Activated naive CD8-positive, alpha-beta T cell (primary cell): ENCODE results near the gene SMIM23.
"Not testable (repeated sequence)": the region's sequence is repeated elsewhere in the genome, so short reads cannot be mapped to it uniquely, and the experiment has no call there.

Source experiments
- H3K27ac Mint-ChIP-seq: one replicate; pipeline ENCODE4 v1.8.0; 2021; ENCODE audit warnings: mixed read lengths
- H3K27me3 Mint-ChIP-seq: one replicate; pipeline ENCODE4 v1.8.0; 2021; ENCODE audit warnings: mixed read lengths
- H3K36me3 Mint-ChIP-seq: one replicate; pipeline ENCODE4 v1.8.0; 2021; ENCODE audit warnings: mixed read lengths
- H3K4me1 Mint-ChIP-seq: one replicate; pipeline ENCODE4 v1.8.0; 2021; ENCODE audit warnings: low read depth, mixed read lengths
- H3K4me3 Mint-ChIP-seq: one replicate; pipeline ENCODE4 v1.8.0; 2021; ENCODE audit warnings: mild to moderate bottlenecking, mixed read lengths
- H3K9me3 Mint-ChIP-seq: one replicate; pipeline ENCODE4 v1.8.0; 2021; ENCODE audit warnings: low read depth, mixed read lengths

The SMIM23 gene

DNA sequence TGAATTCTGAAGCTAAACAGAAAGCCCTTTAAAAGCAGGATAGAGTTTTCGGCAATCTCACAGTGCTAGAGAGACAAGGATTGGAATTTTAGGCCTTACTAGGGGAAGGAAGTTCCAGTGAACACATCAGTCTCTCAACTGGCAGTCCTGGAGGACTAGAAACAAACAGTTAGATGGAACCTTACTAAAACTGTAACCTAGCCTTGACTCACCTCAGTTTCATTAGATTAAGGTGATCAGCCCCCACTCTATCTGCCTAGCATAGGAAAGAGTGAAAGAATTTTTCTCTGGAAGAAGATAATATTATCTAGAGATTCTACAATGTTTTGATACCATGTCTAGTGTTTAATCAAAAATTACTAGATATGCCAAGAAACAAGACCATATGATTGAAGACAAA, 25.8 kb upstream of the SMIM23 start:
- H3K4me3 Mint-ChIP-seq = no peak overlapping the region
- H3K27ac Mint-ChIP-seq = no peak overlapping the region
- H3K27me3 Mint-ChIP-seq = peaks cover 4% of the 10 kb centered on the region
- H3K9me3 Mint-ChIP-seq = peaks cover 10% of the 10 kb centered on the region
- H3K36me3 Mint-ChIP-seq = peaks cover 7% of the 10 kb centered on the region
- no peaks in the 10 kb centered on the region for H3K4me1 Mint-ChIP-seq

DNA sequence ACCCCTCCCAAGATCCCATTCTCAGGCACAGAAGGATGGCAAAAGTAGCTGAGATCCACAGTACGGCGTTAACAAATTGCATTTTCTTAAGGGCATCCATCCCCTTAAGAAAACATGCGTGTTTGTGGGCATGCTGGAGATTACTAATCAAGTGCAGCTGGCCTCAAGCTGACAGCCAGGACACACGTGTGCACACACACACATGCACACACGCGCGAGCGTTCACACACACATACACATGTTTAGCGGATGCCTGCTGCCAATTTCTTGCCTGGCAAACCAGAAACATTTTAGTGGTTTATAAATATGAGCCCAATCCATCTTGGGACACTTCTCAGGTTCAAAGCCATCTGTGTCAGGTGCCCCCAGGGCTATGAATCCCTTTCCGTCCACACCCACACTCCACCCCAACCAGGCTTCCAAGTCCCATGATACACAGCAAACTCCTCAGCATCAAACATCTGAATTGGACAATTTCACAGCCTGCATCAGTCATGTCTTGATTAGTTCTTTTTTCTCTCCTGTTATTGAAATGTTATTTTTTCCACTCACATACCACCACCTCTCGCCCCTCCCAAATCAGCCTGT, 23.5 kb upstream of the SMIM23 start:
- Mint-ChIP-seq H3K4me3 (no peak overlapping the region), H3K4me1 (no peaks in the 10 kb centered on the region), H3K27me3 (peaks cover 9% of the 10 kb centered on the region), H3K9me3 (peaks cover 10% of the 10 kb centered on the region), H3K27ac (no peak overlapping the region), H3K36me3 (peaks cover 7% of the 10 kb centered on the region)

DNA sequence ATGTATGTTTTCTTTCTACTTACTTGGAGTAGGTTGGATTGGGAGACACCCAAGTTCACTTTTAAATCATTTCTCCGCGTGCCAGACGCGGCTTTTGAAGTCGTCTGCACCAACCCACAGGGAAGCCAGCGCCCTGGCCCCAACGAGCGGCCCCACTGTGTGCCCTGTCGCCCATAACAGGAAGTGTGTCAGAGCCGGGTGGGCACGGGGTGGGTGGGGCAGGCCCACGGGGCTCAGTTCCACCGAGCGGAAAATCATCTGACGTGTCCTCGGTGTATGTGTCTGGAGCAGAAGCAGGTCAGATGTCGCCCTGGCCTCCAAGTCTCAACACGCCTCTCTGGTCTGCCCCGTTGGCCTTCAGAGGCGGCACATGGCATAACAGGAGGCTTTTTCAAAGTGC, 22.7 kb upstream of the SMIM23 start:
- no peaks in the 10 kb centered on the region for H3K4me1 Mint-ChIP-seq
- H3K9me3 Mint-ChIP-seq = peaks cover 9% of the 10 kb centered on the region
- no peak overlapping the region for H3K27ac Mint-ChIP-seq
- H3K27me3 Mint-ChIP-seq = peaks cover 9% of the 10 kb centered on the region
- no peak overlapping the region for H3K4me3 Mint-ChIP-seq
- peaks cover 6% of the 10 kb centered on the region for H3K36me3 Mint-ChIP-seq

DNA sequence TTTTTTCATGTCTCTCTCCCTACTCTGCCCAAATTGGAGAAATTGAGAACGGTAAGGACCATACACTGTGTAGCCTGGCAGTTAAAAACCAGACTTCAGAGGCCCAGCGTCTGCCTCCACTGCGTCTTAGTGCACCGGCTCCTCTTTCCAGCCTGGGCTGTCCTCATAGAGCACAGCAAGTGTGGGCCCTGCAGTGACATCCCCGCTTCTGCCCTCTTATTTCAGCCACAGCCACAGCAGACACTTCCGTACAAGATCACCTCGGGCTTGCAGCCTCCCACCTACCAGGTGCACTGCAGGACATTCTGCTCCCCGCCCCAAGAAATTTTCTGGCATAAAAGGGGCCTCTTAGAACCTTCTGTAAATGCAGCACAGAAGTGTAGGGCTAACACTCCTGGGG, 21.4 kb upstream of the SMIM23 start:
- no peaks in the 10 kb centered on the region for H3K4me1 Mint-ChIP-seq
- no peak overlapping the region for H3K4me3 Mint-ChIP-seq
- no peak overlapping the region for H3K27ac Mint-ChIP-seq
- H3K9me3 Mint-ChIP-seq = peaks cover 3% of the 10 kb centered on the region
- H3K27me3 Mint-ChIP-seq = peaks cover 12% of the 10 kb centered on the region
- H3K36me3 Mint-ChIP-seq = peaks cover 3% of the 10 kb centered on the region

DNA sequence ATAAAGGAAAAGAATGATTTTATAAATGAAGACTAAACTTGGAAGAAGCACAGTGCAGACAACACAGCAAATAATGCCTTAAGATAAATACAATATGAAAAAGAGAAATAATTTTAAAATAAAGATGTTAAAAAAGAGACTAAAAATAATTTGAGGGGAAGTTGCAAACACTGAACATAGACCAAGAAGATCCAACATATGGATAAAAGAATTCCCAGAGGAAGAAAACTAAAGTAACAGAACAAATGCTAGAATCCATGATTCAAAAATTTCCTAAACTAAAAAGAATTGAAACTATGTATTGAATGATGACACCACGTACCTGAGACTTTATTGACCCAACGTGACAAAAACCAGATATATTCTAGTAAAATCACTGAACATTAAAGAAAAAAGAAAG, 18.7 kb upstream of the SMIM23 start:
- no peaks in the 10 kb centered on the region for H3K4me1 Mint-ChIP-seq
- H3K27ac Mint-ChIP-seq = no peak overlapping the region
- peaks cover 3% of the 10 kb centered on the region for H3K9me3 Mint-ChIP-seq
- H3K36me3 Mint-ChIP-seq = no peaks in the 10 kb centered on the region
- peaks cover 19% of the 10 kb centered on the region for H3K27me3 Mint-ChIP-seq
- H3K4me3 Mint-ChIP-seq = no peak overlapping the region

DNA sequence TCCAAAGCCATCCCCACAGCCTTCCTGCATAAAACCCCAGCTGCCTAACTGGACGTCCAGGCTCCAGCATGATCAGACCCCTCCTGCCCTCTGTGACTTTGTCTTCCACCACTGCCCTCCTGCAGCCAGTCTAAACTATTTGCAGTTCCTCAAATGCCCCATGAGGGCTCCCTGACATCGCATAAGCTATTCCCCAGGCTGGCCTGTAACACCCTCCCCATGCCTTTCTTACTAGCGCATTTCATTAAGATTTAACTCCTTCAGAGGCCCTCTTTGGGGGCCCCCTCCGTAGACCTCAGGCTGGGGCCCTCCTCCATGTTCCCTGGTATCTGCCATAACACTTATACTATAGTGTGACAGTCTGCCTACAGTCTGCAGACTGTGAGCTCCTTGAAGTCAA, 15.5 kb upstream of the SMIM23 start:
- Mint-ChIP-seq H3K4me3 (no peak overlapping the region), H3K27me3 (peaks cover 11% of the 10 kb centered on the region)

DNA sequence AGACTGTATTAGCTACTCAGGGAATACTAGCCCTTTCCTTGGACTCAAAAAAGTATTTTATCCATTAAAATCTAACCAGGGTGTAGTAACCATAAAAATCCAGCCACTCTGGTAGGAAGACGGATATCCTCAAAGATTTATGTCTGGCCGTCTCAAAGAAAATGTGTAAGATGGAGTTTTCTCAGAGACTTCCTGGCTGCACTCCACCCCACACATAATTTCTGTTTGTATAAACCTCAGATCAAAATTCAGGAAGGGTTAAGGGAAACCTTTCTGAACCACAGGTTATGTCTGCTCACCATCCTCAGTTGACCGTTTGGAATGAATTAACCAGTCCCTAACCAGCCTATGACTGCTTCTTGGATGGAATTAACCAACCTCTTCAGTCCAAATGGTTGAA, 13.8 kb upstream of the SMIM23 start:
- H3K27me3 Mint-ChIP-seq = peaks cover 9% of the 10 kb centered on the region
- no peaks in the 10 kb centered on the region for H3K36me3 Mint-ChIP-seq
- H3K9me3 Mint-ChIP-seq = peaks cover 3% of the 10 kb centered on the region
- no peak overlapping the region for H3K4me3 Mint-ChIP-seq
- no peak overlapping the region for H3K27ac Mint-ChIP-seq
- H3K4me1 Mint-ChIP-seq = no peaks in the 10 kb centered on the region

More for the DNA sequence above, 15.5 kb upstream of the SMIM23 start:
- peaks cover 3% of the 10 kb centered on the region for H3K9me3 Mint-ChIP-seq
- no peak overlapping the region for H3K27ac Mint-ChIP-seq
- H3K4me1 Mint-ChIP-seq = no peaks in the 10 kb centered on the region
- H3K36me3 Mint-ChIP-seq = no peaks in the 10 kb centered on the region

DNA sequence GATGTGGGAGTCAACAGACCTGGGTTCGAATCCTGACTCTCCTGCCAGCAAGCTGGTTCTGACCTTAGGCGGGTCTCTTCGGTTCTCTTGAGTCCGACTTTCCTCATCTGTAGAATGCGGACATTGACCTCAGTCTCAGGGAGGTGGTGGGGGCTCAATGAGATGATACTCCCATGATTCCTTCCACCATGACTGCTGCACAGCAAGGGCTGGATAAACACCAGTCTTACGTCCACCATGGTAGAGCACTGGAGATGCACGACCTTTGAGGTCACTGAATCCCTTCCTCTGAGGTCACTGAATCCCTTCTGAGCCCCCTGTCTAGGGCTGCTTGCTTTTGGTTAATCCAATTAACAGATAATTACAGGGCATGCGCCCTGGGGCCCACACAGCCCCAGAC, 12.5 kb upstream of the SMIM23 start:
- peaks cover 9% of the 10 kb centered on the region for H3K27me3 Mint-ChIP-seq
- H3K9me3 Mint-ChIP-seq = peaks cover 3% of the 10 kb centered on the region
- no peaks in the 10 kb centered on the region for H3K4me1 Mint-ChIP-seq
- H3K4me3 Mint-ChIP-seq = no peak overlapping the region
- no peaks in the 10 kb centered on the region for H3K36me3 Mint-ChIP-seq
- H3K27ac Mint-ChIP-seq = no peak overlapping the region

DNA sequence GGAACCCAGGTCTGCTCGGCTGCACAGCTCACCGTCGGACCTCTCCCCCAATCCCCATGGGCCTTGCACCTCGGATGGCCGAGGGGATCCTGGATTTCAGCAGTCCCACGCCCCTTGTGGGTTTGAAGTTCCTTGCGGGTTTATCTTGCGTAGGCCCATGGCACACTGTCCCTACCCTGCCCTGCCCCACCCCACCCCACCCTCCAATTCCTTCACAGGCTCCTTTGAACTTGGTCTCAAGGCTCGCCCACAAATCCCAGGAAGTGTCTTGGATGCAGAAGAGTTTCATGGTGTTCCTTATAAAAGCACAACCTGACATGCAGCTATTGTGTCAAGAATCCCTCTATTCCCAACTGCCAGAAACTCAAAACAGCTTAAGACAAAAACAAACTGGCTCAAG, 11.2 kb upstream of the SMIM23 start:
- Mint-ChIP-seq H3K36me3 (no peaks in the 10 kb centered on the region), H3K27me3 (peaks cover 6% of the 10 kb centered on the region), H3K4me3 (no peak overlapping the region), H3K27ac (no peak overlapping the region), H3K9me3 (no peaks in the 10 kb centered on the region), H3K4me1 (no peaks in the 10 kb centered on the region)

DNA sequence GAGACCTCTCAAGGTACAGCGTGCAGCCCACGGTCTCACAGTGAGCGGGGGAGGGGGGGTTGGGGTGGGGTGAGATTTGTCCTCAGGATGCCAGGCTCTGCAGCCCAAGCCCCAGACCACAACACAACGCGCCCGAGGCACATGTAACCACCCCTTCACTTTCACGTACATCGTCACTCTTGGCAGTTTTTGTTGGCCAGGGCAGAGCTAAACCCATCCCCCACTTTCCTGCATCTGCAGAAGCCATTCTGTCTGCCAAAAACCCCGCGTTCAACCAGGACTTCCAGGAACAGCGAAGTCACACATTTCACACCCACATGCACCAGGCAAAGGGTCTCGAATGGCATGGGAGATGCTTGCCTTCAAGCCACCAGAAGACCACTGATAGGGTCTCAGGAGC, 9.4 kb upstream of the SMIM23 start:
- no peaks in the 10 kb centered on the region for H3K9me3 Mint-ChIP-seq
- no peaks in the 10 kb centered on the region for H3K4me1 Mint-ChIP-seq
- no peak overlapping the region for H3K27ac Mint-ChIP-seq
- H3K4me3 Mint-ChIP-seq = no peak overlapping the region
- H3K36me3 Mint-ChIP-seq = no peaks in the 10 kb centered on the region
- H3K27me3 Mint-ChIP-seq = no peaks in the 10 kb centered on the region

DNA sequence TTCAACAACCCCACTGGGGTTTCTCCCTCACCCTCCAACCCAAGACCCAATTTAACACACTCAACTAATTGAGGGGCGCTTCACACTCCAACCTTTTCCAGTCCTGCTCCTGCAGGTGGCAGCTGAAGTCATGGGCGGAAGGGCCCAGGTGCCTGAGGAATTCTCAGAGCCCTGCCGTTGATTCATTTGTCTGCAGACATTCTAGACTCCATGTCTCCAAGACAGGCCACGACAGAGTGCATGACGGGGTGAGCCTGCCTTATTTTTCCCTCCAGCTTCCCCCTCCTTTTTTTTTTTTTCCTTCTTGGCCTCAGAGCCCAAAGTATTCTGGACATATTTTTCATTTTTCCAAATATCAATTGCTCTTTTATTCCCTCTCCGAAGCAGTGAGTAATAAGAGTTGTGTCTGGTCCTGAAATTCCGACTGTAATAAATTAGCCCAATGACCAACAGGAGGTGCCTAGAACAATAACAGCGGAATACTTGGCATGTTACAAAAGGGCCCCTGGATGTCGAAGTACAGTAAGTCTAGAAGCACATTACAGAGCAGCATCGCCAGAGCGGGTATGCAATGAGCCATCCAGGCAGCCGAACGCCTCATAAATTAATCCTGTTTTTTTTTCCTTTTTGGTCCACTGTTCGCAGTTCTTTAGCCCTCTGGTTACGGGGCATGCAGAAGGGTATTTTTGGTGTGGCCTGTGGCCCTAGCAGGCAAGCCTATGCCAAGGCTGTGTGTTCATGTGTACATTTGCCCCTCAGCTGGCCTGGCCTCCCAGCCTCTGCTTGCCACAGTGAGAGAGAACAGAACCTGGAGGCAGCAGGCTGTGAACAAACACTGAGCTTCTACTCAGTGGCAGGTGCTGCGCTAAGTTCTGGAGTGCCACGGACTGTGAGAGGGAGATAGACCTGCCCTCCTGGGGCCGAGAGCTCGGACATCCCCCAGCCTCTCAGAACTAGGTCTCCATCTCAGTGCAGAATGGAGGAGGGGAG, 8.6 kb upstream of the SMIM23 start:
- Mint-ChIP-seq H3K4me1 (no peaks in the 10 kb centered on the region), H3K27me3 (peaks cover 2% of the 10 kb centered on the region), H3K27ac (no peak overlapping the region), H3K4me3 (no peak overlapping the region), H3K9me3 (no peaks in the 10 kb centered on the region), H3K36me3 (no peaks in the 10 kb centered on the region)

DNA sequence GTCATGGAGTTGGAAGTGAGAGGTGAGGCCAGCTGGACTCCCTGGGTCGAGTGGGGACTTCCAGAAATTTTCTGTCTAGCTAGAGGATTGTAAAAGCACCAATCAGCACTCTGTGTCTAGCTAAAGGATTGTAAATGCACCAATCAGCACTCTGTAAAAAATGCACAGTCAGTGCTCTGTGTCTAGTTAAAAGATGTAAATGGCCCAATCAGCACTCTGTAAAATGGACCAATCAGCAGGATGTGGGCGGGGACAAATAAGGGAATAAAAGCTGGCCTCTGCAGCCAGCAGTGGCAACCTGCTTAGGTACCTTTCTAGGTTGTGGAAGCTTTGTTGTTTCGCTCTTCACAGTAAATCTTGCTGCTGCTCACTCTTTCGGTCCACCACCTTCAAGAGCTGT, 3.9 kb upstream of the SMIM23 start:
- H3K27ac Mint-ChIP-seq, H3K27me3 Mint-ChIP-seq, H3K9me3 Mint-ChIP-seq, H3K4me1 Mint-ChIP-seq, H3K36me3 Mint-ChIP-seq, H3K4me3 Mint-ChIP-seq: not testable (repeated sequence)

DNA sequence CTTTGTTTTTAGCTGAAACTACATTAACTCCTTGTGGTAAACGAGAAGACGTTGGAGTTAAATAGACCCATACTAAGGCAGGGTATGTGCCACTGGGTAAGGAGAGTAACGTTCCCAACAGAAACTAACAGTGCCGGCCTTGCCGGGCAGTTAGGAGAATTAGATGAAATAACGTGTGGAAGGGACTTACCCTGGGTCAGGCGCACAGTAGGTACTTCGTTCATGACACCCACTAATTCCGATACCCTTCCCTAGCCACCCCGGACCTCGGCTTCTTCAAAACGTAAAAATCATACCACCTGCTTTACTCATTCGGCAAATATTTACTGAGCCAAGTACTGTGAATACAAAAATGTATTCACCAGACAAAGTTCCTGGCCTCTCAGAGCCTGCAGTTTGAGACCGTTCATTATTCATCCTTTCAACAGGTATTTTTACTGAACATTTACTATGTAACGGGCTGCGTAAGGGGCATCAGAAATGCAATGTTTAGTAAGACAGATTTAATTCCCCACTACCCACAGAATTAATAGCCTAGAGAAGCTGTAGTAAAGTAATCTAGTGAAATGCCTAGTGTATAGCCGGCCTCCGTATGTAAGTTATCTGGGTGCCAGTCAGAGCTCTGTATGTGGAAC, 3.2 kb upstream of the SMIM23 start:
- Mint-ChIP-seq H3K36me3 (no peaks in the 10 kb centered on the region), H3K4me1 (no peaks in the 10 kb centered on the region), H3K27ac (no peak overlapping the region), H3K4me3 (no peak overlapping the region), H3K9me3 (no peaks in the 10 kb centered on the region), H3K27me3 (peaks cover 2% of the 10 kb centered on the region)

DNA sequence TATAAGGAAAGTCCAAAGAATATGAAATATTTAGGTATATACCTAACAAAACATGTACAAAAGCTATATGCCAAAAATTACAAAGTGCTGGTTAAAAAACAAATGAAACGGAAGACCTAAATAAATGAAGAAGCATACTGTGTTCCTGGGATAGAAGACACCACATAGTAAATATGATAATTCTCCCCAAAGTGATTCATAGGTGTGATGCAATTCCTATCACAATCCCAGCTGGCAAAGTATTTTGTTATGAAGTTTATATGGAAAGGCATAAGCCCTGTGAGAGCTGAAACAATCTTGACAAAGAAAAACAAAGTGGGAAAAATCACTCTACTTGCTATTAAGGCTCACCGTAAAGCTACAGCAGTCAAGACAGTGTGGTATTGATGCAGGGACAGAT, 2.6 kb upstream of the SMIM23 start:
- Mint-ChIP-seq H3K9me3 (no peaks in the 10 kb centered on the region), H3K36me3 (no peaks in the 10 kb centered on the region), H3K4me1 (no peaks in the 10 kb centered on the region), H3K27ac (no peak overlapping the region), H3K27me3 (peaks cover 2% of the 10 kb centered on the region), H3K4me3 (no peak overlapping the region)

DNA sequence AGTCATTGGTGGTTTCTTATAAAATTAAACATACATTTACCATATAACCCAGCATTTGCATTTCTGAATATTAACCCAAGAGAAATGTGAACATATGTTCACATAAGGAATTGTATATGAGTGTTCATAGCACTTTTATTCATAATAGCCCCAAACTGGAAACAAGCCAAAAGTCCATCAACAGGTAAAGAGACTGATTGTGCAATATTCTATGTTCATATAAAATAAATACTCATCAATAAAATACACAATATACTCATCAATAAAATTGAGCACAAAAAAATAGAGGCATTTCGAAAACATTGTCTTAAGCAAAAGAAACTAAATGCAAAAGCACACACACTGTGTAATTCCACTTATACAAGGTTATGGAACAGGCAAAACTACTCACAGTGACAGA, 3.7 kb downstream of the SMIM23 start:
- peaks cover 4% of the 10 kb centered on the region for H3K27me3 Mint-ChIP-seq
- no peak overlapping the region for H3K4me3 Mint-ChIP-seq
- H3K36me3 Mint-ChIP-seq = no peaks in the 10 kb centered on the region
- no peak overlapping the region for H3K27ac Mint-ChIP-seq
- H3K4me1 Mint-ChIP-seq = no peaks in the 10 kb centered on the region
- H3K9me3 Mint-ChIP-seq = no peaks in the 10 kb centered on the region
